Retinal pigment epithelial cell (primary cell): ENCODE data around the gene AP3D1.
"Not testable (repeated sequence)": the region's sequence is repeated elsewhere in the genome, so short reads cannot be mapped to it uniquely, and the experiment has no call there.

ENCODE experiments used
- DNase-seq: peaks from one replicate; pipeline ENCODE4 v3.0.0-alpha.2; 2010; ENCODE audit warnings: low read depth
- H3K4me3 ChIP-seq: 2 replicates; pipeline ENCODE4 v1.5.1; 2011; ENCODE audit warnings: mild to moderate bottlenecking, low read length, control low read depth, moderate library complexity
- TF ChIP-seq, protein P1 (sequence below): conservative IDR thresholded peaks from 2 replicates; pipeline ENCODE4 v1.5.1; 2011; ENCODE audit warnings: low read depth, low read length, control low read depth, inconsistent platforms

Gene AP3D1

DNA sequence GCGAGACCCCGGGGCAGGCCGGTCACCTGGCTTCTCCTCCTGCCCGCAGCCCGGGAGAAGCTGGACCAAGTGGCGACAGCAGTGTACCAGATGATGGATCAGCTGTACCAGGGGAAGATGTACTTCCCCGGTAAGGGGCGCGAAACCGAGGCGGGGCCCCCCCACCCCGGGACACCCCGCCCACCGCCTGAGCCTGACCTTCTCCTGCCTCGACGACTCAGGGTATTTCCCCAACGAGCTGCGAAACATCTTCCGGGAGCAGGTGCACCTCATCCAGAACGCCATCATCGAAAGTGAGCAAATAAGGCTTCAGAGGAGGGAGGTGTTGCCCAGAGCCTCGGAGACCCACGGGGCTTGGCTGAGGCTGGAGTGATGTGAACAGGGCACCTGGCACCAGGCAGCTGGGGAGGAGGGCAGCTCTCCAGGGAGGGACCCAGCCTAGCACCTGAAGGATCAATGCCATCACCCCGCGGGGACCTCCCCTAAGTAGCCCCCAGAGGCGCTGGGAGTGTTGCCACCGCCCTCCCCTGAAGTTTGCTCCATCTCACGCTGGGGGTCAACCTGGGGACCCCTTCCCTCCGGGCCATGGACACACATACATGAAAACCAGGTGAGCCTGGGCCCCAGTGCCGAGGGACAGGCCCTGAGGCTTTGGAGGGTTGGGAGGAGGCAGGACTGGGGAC, 54.0 kb downstream of the AP3D1 start:
- DNase-seq: no peak
- TF ChIP-seq, protein P1, sequence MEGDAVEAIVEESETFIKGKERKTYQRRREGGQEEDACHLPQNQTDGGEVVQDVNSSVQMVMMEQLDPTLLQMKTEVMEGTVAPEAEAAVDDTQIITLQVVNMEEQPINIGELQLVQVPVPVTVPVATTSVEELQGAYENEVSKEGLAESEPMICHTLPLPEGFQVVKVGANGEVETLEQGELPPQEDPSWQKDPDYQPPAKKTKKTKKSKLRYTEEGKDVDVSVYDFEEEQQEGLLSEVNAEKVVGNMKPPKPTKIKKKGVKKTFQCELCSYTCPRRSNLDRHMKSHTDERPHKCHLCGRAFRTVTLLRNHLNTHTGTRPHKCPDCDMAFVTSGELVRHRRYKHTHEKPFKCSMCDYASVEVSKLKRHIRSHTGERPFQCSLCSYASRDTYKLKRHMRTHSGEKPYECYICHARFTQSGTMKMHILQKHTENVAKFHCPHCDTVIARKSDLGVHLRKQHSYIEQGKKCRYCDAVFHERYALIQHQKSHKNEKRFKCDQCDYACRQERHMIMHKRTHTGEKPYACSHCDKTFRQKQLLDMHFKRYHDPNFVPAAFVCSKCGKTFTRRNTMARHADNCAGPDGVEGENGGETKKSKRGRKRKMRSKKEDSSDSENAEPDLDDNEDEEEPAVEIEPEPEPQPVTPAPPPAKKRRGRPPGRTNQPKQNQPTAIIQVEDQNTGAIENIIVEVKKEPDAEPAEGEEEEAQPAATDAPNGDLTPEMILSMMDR: no peak
- peak overlapping the region; percentile 51 for H3K4me3 ChIP-seq

DNA sequence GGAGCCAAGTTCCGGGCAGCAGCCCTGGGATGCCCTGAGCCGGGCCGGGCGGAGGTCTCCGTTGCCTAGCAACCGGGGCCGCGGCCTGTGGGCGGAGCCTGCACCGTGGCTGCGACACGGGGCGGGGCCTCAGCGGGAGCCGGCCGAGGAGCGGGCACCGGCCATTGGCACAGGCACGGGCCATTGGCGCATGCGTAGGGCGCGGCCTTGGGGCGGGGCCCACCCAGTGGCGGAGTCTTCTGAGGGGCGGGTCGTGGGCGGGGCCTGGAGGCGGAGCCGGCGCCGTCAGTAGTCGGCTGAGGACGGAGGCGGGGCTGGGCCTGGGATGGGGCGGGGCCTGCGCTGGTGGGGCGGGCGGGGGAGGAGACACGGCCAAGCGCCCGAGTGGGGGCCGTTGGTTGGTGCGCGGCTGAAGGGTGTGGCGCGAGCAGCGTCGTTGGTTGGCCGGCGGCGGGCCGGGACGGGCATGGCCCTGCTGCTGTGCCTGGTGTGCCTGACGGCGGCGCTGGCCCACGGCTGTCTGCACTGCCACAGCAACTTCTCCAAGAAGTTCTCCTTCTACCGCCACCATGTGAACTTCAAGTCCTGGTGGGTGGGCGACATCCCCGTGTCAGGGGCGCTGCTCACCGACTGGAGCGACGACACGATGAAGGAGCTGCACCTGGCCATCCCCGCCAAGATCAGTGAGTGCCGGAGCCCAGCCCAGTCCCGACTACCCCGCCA, 54.7 kb downstream of the AP3D1 start, which contains the start of gene IZUMO4:
IZUMO4 (plus strand) TSS at position 436 of the 723 bp plus-strand sequence; CDS start at position 467, 31 bp downstream.
- peak; percentile 83 for DNase-seq
- peak within 1 kb of the TSS; percentile 63 for H3K4me3 ChIP-seq
- TF ChIP-seq, protein P1: peak; percentile 47

DNA sequence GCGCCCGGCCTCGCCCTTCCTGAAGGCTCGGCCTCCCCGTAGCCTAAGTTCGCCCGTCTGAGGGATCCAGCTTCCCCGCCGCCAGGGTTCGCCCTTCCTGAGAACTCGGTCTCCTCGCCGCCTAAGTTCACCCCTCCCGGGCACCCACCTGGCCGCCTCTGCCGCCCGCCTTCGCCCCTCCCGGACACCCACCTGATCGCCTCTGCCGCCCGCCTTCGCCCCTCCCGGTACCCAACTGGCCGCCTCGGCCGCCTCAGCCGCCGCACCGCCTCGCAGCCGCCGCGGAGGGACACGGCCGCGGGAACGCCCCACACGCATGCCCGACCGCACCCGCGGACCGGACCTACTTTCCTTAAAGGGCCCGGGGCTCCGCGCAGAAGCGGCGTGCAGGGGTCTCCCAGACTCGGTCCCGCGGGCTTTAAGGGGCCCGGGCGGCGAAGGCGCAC, 55.3 kb downstream of the AP3D1 start, which contains the start of gene MOB3A:
MOB3A (minus strand) TSS at position 293 of the 446 bp plus-strand sequence. CDS start 17,766 bp downstream, outside the sequence.
- peak within 1 kb of the TSS; percentile 63 for H3K4me3 ChIP-seq
- TF ChIP-seq, protein P1: peak; percentile 48
- peak; percentile 78 for DNase-seq

DNA sequence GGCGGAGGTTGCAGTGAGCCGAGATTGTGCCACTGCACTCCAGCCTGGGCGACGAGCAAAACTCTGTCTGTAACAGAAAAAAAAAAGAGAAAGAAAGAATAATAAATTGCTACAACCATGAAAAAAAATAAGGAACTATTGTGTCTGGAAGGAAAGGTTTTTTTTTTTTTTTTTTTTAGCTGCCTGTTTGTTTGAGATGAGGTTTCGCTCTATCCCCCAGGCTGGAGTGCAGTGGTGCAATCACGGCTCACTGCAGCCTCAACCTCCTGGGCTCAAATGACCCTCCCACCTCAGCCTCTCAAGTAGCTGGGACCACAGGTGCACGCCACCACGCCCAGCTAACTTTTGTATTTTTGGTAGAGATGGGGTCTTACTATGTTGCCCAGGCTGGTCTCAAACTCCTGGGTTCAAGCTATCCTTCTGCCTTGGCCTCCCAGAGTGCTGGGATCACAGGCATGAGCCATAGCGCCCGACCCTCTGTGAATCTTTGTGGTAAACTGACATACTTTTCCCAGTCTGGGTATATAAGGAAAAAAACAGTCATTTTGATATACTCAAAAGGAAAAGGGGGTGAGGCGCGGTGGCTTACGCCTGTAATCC, 59.3 kb downstream of the AP3D1 start:
- not testable (repeated sequence) for H3K4me3 ChIP-seq, DNase-seq

DNA sequence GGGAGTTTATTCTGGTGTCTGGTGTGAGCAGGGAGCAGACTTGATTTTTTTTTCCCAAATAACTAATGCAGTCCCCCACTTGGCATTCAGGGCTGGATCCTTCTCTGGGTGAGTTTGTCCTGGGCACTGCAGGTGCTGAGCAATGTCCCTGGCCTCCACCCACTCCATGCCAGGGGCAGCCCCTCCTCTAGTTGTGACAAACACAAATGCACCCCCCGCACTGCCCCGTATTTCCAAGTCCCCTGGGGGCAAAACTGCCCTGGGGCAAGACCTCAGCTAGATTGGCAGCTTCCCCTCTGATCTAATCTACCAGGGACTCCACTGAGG, 61.7 kb downstream of the AP3D1 start:
- TF ChIP-seq, protein P1: no peak
- DNase-seq: no peak
- no peak overlapping the region for H3K4me3 ChIP-seq

DNA sequence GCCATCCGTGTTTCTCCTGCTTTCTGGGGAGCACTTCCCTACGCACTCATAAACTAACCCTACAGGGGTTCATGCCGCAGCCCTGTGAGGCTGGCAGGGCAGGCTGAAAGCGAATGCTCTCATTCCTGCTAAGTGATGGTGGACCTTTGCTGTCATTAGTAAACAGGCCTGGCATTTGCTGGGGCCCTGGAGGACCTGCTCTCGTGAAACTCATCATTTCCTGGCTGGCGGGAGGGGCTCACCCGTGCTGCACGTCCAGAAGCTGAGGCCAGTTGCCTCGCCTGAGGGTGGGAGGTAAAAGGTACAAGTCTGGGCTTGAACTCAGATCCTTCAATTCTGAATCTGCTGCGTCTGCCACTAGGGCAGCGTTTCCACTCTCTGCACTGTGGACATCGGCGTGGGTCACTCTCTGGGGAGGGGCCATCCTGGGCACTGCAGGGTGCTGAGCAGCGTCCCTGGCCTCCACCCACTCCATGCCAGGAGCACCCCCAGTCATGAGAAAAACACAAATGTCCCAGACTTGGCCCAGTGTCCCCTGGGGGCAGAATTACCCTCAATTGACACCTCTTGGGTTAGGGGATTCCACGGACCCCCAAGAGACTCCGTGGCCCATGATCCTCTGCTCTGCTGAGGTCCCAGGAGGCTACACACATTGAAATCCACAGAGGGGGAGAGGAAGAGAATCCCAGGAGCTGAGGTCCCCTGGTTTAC, 62.2 kb downstream of the AP3D1 start:
- TF ChIP-seq, protein P1: no peak
- H3K4me3 ChIP-seq: no peak overlapping the region
- no peak for DNase-seq

DNA sequence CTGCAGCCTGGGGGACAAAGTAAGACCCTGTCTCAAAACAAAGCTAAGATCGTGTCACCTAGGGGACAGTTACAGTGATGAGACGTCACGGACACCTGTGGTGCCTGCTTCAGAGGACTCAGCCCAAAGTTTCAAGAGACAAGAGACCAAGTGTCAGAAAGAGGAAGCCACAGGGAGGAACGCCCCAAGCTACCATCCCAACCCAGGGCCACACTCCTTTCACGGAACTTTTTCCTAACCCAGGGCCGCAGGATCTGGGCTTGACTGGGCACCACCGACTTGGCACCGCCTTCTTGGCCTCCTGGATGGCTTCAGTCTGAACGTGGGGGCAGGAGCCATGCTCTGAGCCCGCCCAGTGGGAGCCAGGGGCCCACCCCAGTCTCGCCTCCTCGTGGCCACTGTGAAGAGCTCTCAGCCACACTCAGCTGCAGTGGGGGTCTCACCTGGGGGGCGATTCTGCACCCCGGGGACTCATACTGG, 63.7 kb downstream of the AP3D1 start:
- TF ChIP-seq, protein P1: no peak
- DNase-seq: no peak
- no peak overlapping the region for H3K4me3 ChIP-seq

DNA sequence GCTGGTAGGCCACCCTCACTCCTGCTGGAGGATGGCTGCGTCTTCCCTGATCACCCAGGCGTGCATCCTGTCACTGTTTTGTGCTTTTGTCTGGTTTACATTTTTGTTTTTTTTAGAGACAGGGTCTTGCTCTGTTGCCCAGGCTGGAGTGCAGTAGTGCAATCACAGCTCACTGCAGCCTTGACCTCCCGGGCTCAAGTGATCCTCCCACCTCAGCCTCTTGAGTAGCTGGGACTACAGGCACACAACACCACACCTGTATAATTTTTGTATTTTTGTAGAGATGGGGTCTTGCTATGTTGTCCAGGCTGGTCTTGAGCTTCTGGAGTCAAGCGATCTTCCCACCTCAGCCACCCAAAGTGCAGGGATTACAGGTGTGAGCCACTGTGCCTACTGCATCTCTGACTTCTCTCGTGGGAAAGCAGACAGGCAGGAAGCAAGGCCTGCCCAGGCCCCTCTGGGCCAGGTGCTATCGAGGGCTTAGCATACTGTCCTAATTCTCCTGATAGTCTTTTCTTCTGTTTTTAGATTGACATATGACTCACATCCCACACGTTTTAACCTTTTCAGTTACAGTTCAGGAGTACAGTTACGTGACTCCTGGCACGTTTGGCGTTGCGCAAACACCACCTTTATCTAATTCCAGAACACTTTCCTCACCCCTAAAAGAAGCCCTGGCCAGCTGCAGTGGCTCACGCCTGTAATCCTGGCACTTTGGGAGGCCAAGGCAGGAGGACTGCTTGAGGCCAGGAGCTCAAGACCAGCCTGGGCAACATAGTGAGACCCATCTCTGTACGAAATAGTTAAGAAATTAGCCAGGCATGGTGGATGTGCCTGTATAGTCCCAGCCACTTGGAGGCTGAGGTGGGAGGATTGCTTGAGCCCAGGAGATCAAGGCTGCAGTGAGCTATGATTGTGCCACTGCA, 64.4 kb downstream of the AP3D1 start:
- DNase-seq, H3K4me3 ChIP-seq: not testable (repeated sequence)
